ENCODE measurements around the gene MATR3. TPM values are rescaled to one million over a fixed set of nuclear protein-coding genes. Genes with fewer than 3 reads are reported as not detected.
"Not testable (repeated sequence)": the region's sequence is repeated elsewhere in the genome, so short reads cannot be mapped to it uniquely, and the experiment has no call there.

MATR3 gene
- polyA plus RNA-seq, 1 donor = 320 TPM

- WGBS (ENCODE audit: insufficient coverage, low lambda C conversion rate) = no CpG with 5 or more reads among the region's 5 CpGs
- no peak overlapping the region for H3K27ac ChIP-seq (ENCODE audit: low read length)
- H3K36me3 ChIP-seq (ENCODE audit: control insufficient read depth, insufficient read depth, low read length) = no peaks in the 10 kb centered on the region
- H3K4me3 ChIP-seq (ENCODE audit: low read length) = no peak overlapping the region
- H3K27me3 ChIP-seq (ENCODE audit: control insufficient read depth, insufficient read depth, low read length) = no peaks in the 10 kb centered on the region
- DNase-seq = no peak
- no peaks in the 10 kb centered on the region for H3K4me1 ChIP-seq (ENCODE audit: control insufficient read depth, insufficient read depth, low read length)
- no peaks in the 10 kb centered on the region for H3K9me3 ChIP-seq (ENCODE audit: control insufficient read depth, low read depth, low read length)
These were observed 36.7 kb upstream of the MATR3 start for GRCh38 chr5:139256820-139257219.

- Histone ChIP-seq H3K9me3 (ENCODE audit: control insufficient read depth, low read depth, low read length) (no peaks in the 10 kb centered on the region), H3K4me1 (ENCODE audit: control insufficient read depth, insufficient read depth, low read length) (no peaks in the 10 kb centered on the region), H3K27ac (ENCODE audit: low read length) (no peak overlapping the region), H3K27me3 (ENCODE audit: control insufficient read depth, insufficient read depth, low read length) (no peaks in the 10 kb centered on the region), H3K36me3 (ENCODE audit: control insufficient read depth, insufficient read depth, low read length) (no peaks in the 10 kb centered on the region), H3K4me3 (ENCODE audit: low read length) (no peak overlapping the region)
- WGBS (ENCODE audit: insufficient coverage, low lambda C conversion rate) = 92% methylated on average over 2 of the region's 6 CpGs
- no peak for DNase-seq
These were observed 31.3 kb upstream of the MATR3 start for GRCh38 chr5:139262059-139262741.

- H3K27ac ChIP-seq (ENCODE audit: low read length) = no peak overlapping the region
- no peaks in the 10 kb centered on the region for H3K9me3 ChIP-seq (ENCODE audit: control insufficient read depth, low read depth, low read length)
- H3K36me3 ChIP-seq (ENCODE audit: control insufficient read depth, insufficient read depth, low read length) = no peaks in the 10 kb centered on the region
- H3K27me3 ChIP-seq (ENCODE audit: control insufficient read depth, insufficient read depth, low read length) = no peaks in the 10 kb centered on the region
- no peaks in the 10 kb centered on the region for H3K4me1 ChIP-seq (ENCODE audit: control insufficient read depth, insufficient read depth, low read length)
- peak; percentile 79 to 82 for DNase-seq
- no peak overlapping the region for H3K4me3 ChIP-seq (ENCODE audit: low read length)
- no CpG with 5 or more reads among the region's 8 CpGs for WGBS (ENCODE audit: insufficient coverage, low lambda C conversion rate)
These were observed 30.6 kb upstream of the MATR3 start for GRCh38 chr5:139262742-139263445.

- H3K27me3 ChIP-seq (ENCODE audit: control insufficient read depth, insufficient read depth, low read length) = no peaks in the 10 kb centered on the region
- H3K4me3 ChIP-seq (ENCODE audit: low read length) = no peak overlapping the region
- H3K27ac ChIP-seq (ENCODE audit: low read length) = no peak overlapping the region
- no peak for DNase-seq
- no peaks in the 10 kb centered on the region for H3K36me3 ChIP-seq (ENCODE audit: control insufficient read depth, insufficient read depth, low read length)
- WGBS (ENCODE audit: insufficient coverage, low lambda C conversion rate) = no CpG with 5 or more reads among the region's 1 CpG
- no peaks in the 10 kb centered on the region for H3K9me3 ChIP-seq (ENCODE audit: control insufficient read depth, low read depth, low read length)
- no peaks in the 10 kb centered on the region for H3K4me1 ChIP-seq (ENCODE audit: control insufficient read depth, insufficient read depth, low read length)
These were observed 30.0 kb upstream of the MATR3 start for GRCh38 chr5:139263536-139263935.

GRCh38 chr5:139263946-139264345 lies 29.6 kb upstream of the MATR3 start:
- H3K27me3 ChIP-seq (ENCODE audit: control insufficient read depth, insufficient read depth, low read length) = no peaks in the 10 kb centered on the region
- no peaks in the 10 kb centered on the region for H3K4me1 ChIP-seq (ENCODE audit: control insufficient read depth, insufficient read depth, low read length)
- H3K27ac ChIP-seq (ENCODE audit: low read length) = no peak overlapping the region
- H3K36me3 ChIP-seq (ENCODE audit: control insufficient read depth, insufficient read depth, low read length) = no peaks in the 10 kb centered on the region
- DNase-seq = no peak
- no peak overlapping the region for H3K4me3 ChIP-seq (ENCODE audit: low read length)
- 100% methylated on average over 1 of the region's 3 CpGs for WGBS (ENCODE audit: insufficient coverage, low lambda C conversion rate)
- no peaks in the 10 kb centered on the region for H3K9me3 ChIP-seq (ENCODE audit: control insufficient read depth, low read depth, low read length)

- no peak overlapping the region for H3K4me3 ChIP-seq (ENCODE audit: low read length)
- WGBS (ENCODE audit: insufficient coverage, low lambda C conversion rate) = no CpG with 5 or more reads among the region's 2 CpGs
- no peaks in the 10 kb centered on the region for H3K4me1 ChIP-seq (ENCODE audit: control insufficient read depth, insufficient read depth, low read length)
- no peaks in the 10 kb centered on the region for H3K27me3 ChIP-seq (ENCODE audit: control insufficient read depth, insufficient read depth, low read length)
- no peak for DNase-seq
- H3K36me3 ChIP-seq (ENCODE audit: control insufficient read depth, insufficient read depth, low read length) = no peaks in the 10 kb centered on the region
- H3K9me3 ChIP-seq (ENCODE audit: control insufficient read depth, low read depth, low read length) = no peaks in the 10 kb centered on the region
- no peak overlapping the region for H3K27ac ChIP-seq (ENCODE audit: low read length)
These were observed 28.5 kb upstream of the MATR3 start for GRCh38 chr5:139265001-139265400.

- Histone ChIP-seq H3K4me1 (ENCODE audit: control insufficient read depth, insufficient read depth, low read length) (no peaks in the 10 kb centered on the region), H3K4me3 (ENCODE audit: low read length) (no peak overlapping the region), H3K9me3 (ENCODE audit: control insufficient read depth, low read depth, low read length) (no peaks in the 10 kb centered on the region), H3K36me3 (ENCODE audit: control insufficient read depth, insufficient read depth, low read length) (no peaks in the 10 kb centered on the region), H3K27me3 (ENCODE audit: control insufficient read depth, insufficient read depth, low read length) (no peaks in the 10 kb centered on the region), H3K27ac (ENCODE audit: low read length) (no peak overlapping the region)
- DNase-seq = no peak
- WGBS (ENCODE audit: insufficient coverage, low lambda C conversion rate) = 86% methylated on average over 2 of the region's 11 CpGs
These were observed 27.3 kb upstream of the MATR3 start for GRCh38 chr5:139266236-139266635.

GRCh38 chr5:139267481-139267880 lies 26.1 kb upstream of the MATR3 start:
- Histone ChIP-seq H3K27me3 (ENCODE audit: control insufficient read depth, insufficient read depth, low read length) (no peaks in the 10 kb centered on the region), H3K4me1 (ENCODE audit: control insufficient read depth, insufficient read depth, low read length) (peaks cover 3% of the 10 kb centered on the region), H3K4me3 (ENCODE audit: low read length) (no peak overlapping the region), H3K27ac (ENCODE audit: low read length) (no peak overlapping the region), H3K9me3 (ENCODE audit: control insufficient read depth, low read depth, low read length) (no peaks in the 10 kb centered on the region), H3K36me3 (ENCODE audit: control insufficient read depth, insufficient read depth, low read length) (no peaks in the 10 kb centered on the region)
- no peak for DNase-seq
- 83% methylated on average over 1 of the region's 2 CpGs for WGBS (ENCODE audit: insufficient coverage, low lambda C conversion rate)

GRCh38 chr5:139268364-139269202 lies 25.0 kb upstream of the MATR3 start:
- Histone ChIP-seq H3K4me1 (ENCODE audit: control insufficient read depth, insufficient read depth, low read length) (peaks cover 14% of the 10 kb centered on the region), H3K36me3 (ENCODE audit: control insufficient read depth, insufficient read depth, low read length) (no peaks in the 10 kb centered on the region), H3K27ac (ENCODE audit: low read length) (no peak overlapping the region), H3K4me3 (ENCODE audit: low read length) (no peak overlapping the region), H3K9me3 (ENCODE audit: control insufficient read depth, low read depth, low read length) (no peaks in the 10 kb centered on the region), H3K27me3 (ENCODE audit: control insufficient read depth, insufficient read depth, low read length) (no peaks in the 10 kb centered on the region)
- no peak for DNase-seq
- WGBS (ENCODE audit: insufficient coverage, low lambda C conversion rate) = 94% methylated on average over 3 of the region's 5 CpGs

- H3K4me1 ChIP-seq (ENCODE audit: control insufficient read depth, insufficient read depth, low read length) = peaks cover 21% of the 10 kb centered on the region
- WGBS (ENCODE audit: insufficient coverage, low lambda C conversion rate) = no CpG with 5 or more reads among the region's 2 CpGs
- H3K27me3 ChIP-seq (ENCODE audit: control insufficient read depth, insufficient read depth, low read length); H3K27ac ChIP-seq (ENCODE audit: low read length); H3K9me3 ChIP-seq (ENCODE audit: control insufficient read depth, low read depth, low read length); DNase-seq; H3K36me3 ChIP-seq (ENCODE audit: control insufficient read depth, insufficient read depth, low read length); H3K4me3 ChIP-seq (ENCODE audit: low read length): not testable (repeated sequence)
These were observed 22.8 kb upstream of the MATR3 start for GRCh38 chr5:139270718-139271117.

Measured in large intestine (tissue), 3 donors.